Activated CD4-positive, CD25-positive, alpha-beta regulatory T cell treated with anti-CD3 and anti-CD28 coated beads, Interleukin-2, amount 50 U/mL, for 16 hours (primary cell): ENCODE measurements around the gene AMBN.

Experiments used
- DNase-seq: peaks from one replicate; pipeline ENCODE4 v3.0.0-alpha.2; 2020; ENCODE audit warnings: low read depth, low spot score

AMBN gene

GRCh38 chr4:70591955-70592582 is at the start of gene AMBN:
TSS of gene AMBN (plus strand) at chr4:70592256. CDS start at chr4:70592359, 103 bp downstream.
- no peak for DNase-seq

GRCh38 chr4:70544279-70544868 is 47.7 kb upstream of the AMBN start:
- DNase-seq, result no peak

- no peak for DNase-seq
These were observed 35.2 kb upstream of the AMBN start for GRCh38 chr4:70556856-70557255.

- no peak for DNase-seq
These were observed 32.7 kb upstream of the AMBN start for GRCh38 chr4:70559211-70559830.

- no peak for DNase-seq
These were observed 32.1 kb upstream of the AMBN start for GRCh38 chr4:70559924-70560323.

GRCh38 chr4:70564033-70564432 is 28.0 kb upstream of the AMBN start:
- DNase-seq, result no peak

- DNase-seq, result no peak
These were observed 21.3 kb upstream of the AMBN start for GRCh38 chr4:70570796-70571195.

- DNase-seq, result no peak
These were observed 20.3 kb upstream of the AMBN start for GRCh38 chr4:70571772-70572171.

GRCh38 chr4:70575964-70576363 is 16.1 kb upstream of the AMBN start:
- no peak for DNase-seq

GRCh38 chr4:70577220-70577927 is 14.7 kb upstream of the AMBN start:
- no peak for DNase-seq

- no peak for DNase-seq
These were observed 10.1 kb upstream of the AMBN start for GRCh38 chr4:70581980-70582379.

GRCh38 chr4:70583952-70584834 is 7.9 kb upstream of the AMBN start:
- no peak for DNase-seq

GRCh38 chr4:70586841-70587240 is 5.2 kb upstream of the AMBN start:
- DNase-seq, result no peak

- no peak for DNase-seq
These were observed 2.3 kb upstream of the AMBN start for GRCh38 chr4:70589785-70590184.

GRCh38 chr4:70594196-70594595 is 2.1 kb downstream of the AMBN start:
- no peak for DNase-seq

GRCh38 chr4:70600305-70600704 is 8.2 kb downstream of the AMBN start:
- DNase-seq, result no peak

- no peak for DNase-seq
These were observed 8.9 kb downstream of the AMBN start for GRCh38 chr4:70600977-70601376.

- DNase-seq, result peak; percentile 29
These were observed 9.5 kb downstream of the AMBN start for GRCh38 chr4:70601422-70602039.

GRCh38 chr4:70603856-70604255 is 11.8 kb downstream of the AMBN start:
- DNase-seq, result no peak

GRCh38 chr4:70606459-70606858 is 14.4 kb downstream of the AMBN start:
- no peak for DNase-seq

- DNase-seq, result no peak
These were observed 15.3 kb downstream of the AMBN start for GRCh38 chr4:70607334-70607853.
